WTC11 (cell line): Measurements from ENCODE around the gene SLC2A9. TPM values are rescaled to one million over a fixed set of nuclear protein-coding genes. Genes with fewer than 3 reads are reported as not detected.
A peak's percentile ranks its signal among the peaks of the same experiment; 100 is the strongest.

Experiments
- ATAC-seq: fragments of 200-7000 bp; cut with Tn5 transposase; 2 replicates; pipeline ENCODE4 v1.10.0; 2021; ENCODE audit warnings: mild to moderate bottlenecking, moderate library complexity
- CTCF ChIA-PET: fragments of 300-600 bp; sonication (Branson Sonifier 250); formaldehyde crosslinking; loops from one replicate; lab custom pipeline; 2021; ENCODE audit warnings: antibody characterized with exemption; lab: Charles Lee
- POLR2A ChIA-PET: fragments of 350-600 bp; sonication (Branson Sonifier 250); formaldehyde crosslinking; loops from one replicate; lab custom pipeline; 2021; ENCODE audit warnings: antibody characterized with exemption; lab: Charles Lee
- DNase-seq: peaks from one replicate; pipeline ENCODE4 v3.0.0; 2021; ENCODE audit warnings: low spot score
- H3K27ac Mint-ChIP-seq: 2 replicates; pipeline ENCODE4 v1.8.0; 2021; ENCODE audit warnings: mixed read lengths
- H3K27me3 Mint-ChIP-seq: 2 replicates; pipeline ENCODE4 v1.8.0; 2021; ENCODE audit warnings: low read depth, mild to moderate bottlenecking, moderate library complexity, mixed read lengths
- H3K36me3 Mint-ChIP-seq: 2 replicates; pipeline ENCODE4 v1.8.0; 2021; ENCODE audit warnings: mixed read lengths
- H3K4me1 Mint-ChIP-seq: 2 replicates; pipeline ENCODE4 v1.8.0; 2022; ENCODE audit warnings: mixed read lengths
- H3K4me3 Mint-ChIP-seq: 2 replicates; pipeline ENCODE4 v1.8.0; 2021; ENCODE audit warnings: mild to moderate bottlenecking, moderate library complexity, mixed read lengths
- H3K9me3 Mint-ChIP-seq: 2 replicates; pipeline ENCODE4 v1.8.0; 2021; ENCODE audit warnings: mixed read lengths
- ATF6 ChIP-seq: sonication (generic); formaldehyde crosslinking; IDR thresholded peaks from 2 replicates; pipeline ENCODE4 v1.8.1; 2023; ENCODE audit warnings: mild to moderate bottlenecking, missing genetic modification reagents
- CBFB ChIP-seq: sonication (generic); formaldehyde crosslinking; IDR thresholded peaks from 2 replicates; pipeline ENCODE4 v1.8.1; 2022; ENCODE audit warnings: mild to moderate bottlenecking, low read depth, missing genetic modification reagents
- CTCF ChIP-seq: fragments of 200-600 bp; IDR thresholded peaks from 2 replicates; pipeline ENCODE4 v1.8.0; 2022; ENCODE audit warnings: antibody characterized with exemption
- ETV6 ChIP-seq: sonication (generic); formaldehyde crosslinking; IDR thresholded peaks from 2 replicates; pipeline ENCODE4 v1.8.1; 2022; ENCODE audit warnings: mild to moderate bottlenecking, missing genetic modification reagents
- FOXK1 ChIP-seq: sonication (generic); formaldehyde crosslinking; IDR thresholded peaks from 2 replicates; pipeline ENCODE4 v1.8.0; 2022; ENCODE audit warnings: mild to moderate bottlenecking, moderate library complexity, missing genetic modification reagents
- GRHL2 ChIP-seq: fragments of 250-450 bp; sonication (Bioruptor Pico); IDR thresholded peaks from 2 replicates; pipeline ENCODE4 v1.8.0; 2022; ENCODE audit warnings: mild to moderate bottlenecking, moderate library complexity; ENCODE audit not compliant: insufficient replicate concordance, severe bottlenecking
- GTF2I ChIP-seq: fragments of 250-450 bp; sonication (Bioruptor Pico); conservative IDR thresholded peaks from 2 replicates; pipeline ENCODE4 v1.4.0; 2021; ENCODE audit warnings: mild to moderate bottlenecking
- MYBL2 ChIP-seq: sonication (generic); formaldehyde crosslinking; IDR thresholded peaks from 2 replicates; pipeline ENCODE4 v1.8.1; 2023; ENCODE audit warnings: mild to moderate bottlenecking, moderate library complexity, missing genetic modification reagents
- PRRX2 ChIP-seq: fragments of 250-450 bp; sonication (Bioruptor Pico); IDR thresholded peaks from 2 replicates; pipeline ENCODE4 v1.8.0; 2021; ENCODE audit warnings: mild to moderate bottlenecking
- SMAD3 ChIP-seq: sonication (generic); formaldehyde crosslinking; IDR thresholded peaks from 2 replicates; pipeline ENCODE4 v1.8.0; 2022; ENCODE audit warnings: missing genetic modification reagents, mild to moderate bottlenecking, borderline replicate concordance
- SMAD4 ChIP-seq: sonication (generic); formaldehyde crosslinking; IDR thresholded peaks from 2 replicates; pipeline ENCODE4 v1.8.0; 2022; ENCODE audit warnings: mild to moderate bottlenecking, missing genetic modification reagents
- SOX15 ChIP-seq: fragments of 250-450 bp; sonication (Bioruptor Pico); IDR thresholded peaks from 2 replicates; pipeline ENCODE4 v1.9.0; 2021; ENCODE audit warnings: mild to moderate bottlenecking
- STAT6 ChIP-seq: sonication (generic); formaldehyde crosslinking; conservative IDR thresholded peaks from 2 replicates; pipeline ENCODE4 v1.8.1; 2023; ENCODE audit warnings: mild to moderate bottlenecking, low read depth, missing genetic modification reagents, moderate library complexity
- TEAD4 ChIP-seq: sonication (generic); formaldehyde crosslinking; IDR thresholded peaks from 2 replicates; pipeline ENCODE4 v1.8.0; 2022; ENCODE audit warnings: mild to moderate bottlenecking, missing genetic modification reagents
- USF2 ChIP-seq: sonication (generic); formaldehyde crosslinking; IDR thresholded peaks from 2 replicates; pipeline ENCODE4 v1.8.1; 2023; ENCODE audit warnings: mild to moderate bottlenecking, missing genetic modification reagents, moderate library complexity
- ZBTB21 ChIP-seq: sonication (generic); formaldehyde crosslinking; IDR thresholded peaks from 2 replicates; pipeline ENCODE4 v1.8.1; 2023; ENCODE audit warnings: mild to moderate bottlenecking, missing genetic modification reagents, borderline replicate concordance
- ZNF121 ChIP-seq: sonication (generic); formaldehyde crosslinking; IDR thresholded peaks from 2 replicates; pipeline ENCODE4 v1.8.0; 2023; ENCODE audit warnings: missing genetic modification reagents
- ZNF138 ChIP-seq: sonication (generic); formaldehyde crosslinking; conservative IDR thresholded peaks from 2 replicates; pipeline ENCODE4 v1.8.1; 2022; ENCODE audit warnings: mild to moderate bottlenecking, moderate library complexity, missing genetic modification reagents
- ZNF219 ChIP-seq: sonication (generic); formaldehyde crosslinking; IDR thresholded peaks from 2 replicates; pipeline ENCODE4 v1.8.0; 2023; ENCODE audit warnings: missing genetic modification reagents, mild to moderate bottlenecking, borderline replicate concordance
- ZNF423 ChIP-seq: fragments of 250-450 bp; sonication (Bioruptor Pico); IDR thresholded peaks from 2 replicates; pipeline ENCODE4 v2.1.2; 2022; ENCODE audit warnings: mild to moderate bottlenecking, moderate library complexity
- ZNF671 ChIP-seq: fragments of 250-450 bp; sonication (Bioruptor Pico); IDR thresholded peaks from 2 replicates; pipeline ENCODE4 v1.8.0; 2021; ENCODE audit warnings: mild to moderate bottlenecking
- total RNA-seq: library from RNA; stranded (reverse); gene quantifications from 3 replicates; pipeline ENCODE4 v1.2.3, GENCODE V29; 2021

The SLC2A9 gene
- total RNA-seq, 1 experiment from 2014 or later = not detected

GRCh38 chr4:10016169-10016568, 5.1 kb downstream of the SLC2A9 start (continued):
- TF ChIP-seq GTF2I (CRISPR knock-in tag) = no peak
- no peak for TF ChIP-seq SOX15 (CRISPR knock-in tag)
- TF ChIP-seq ZNF138 (CRISPR knock-in tag) = no peak
- TF ChIP-seq PRRX2 (CRISPR knock-in tag) = no peak
- no peak for TF ChIP-seq ZNF219 (CRISPR knock-in tag)
- TF ChIP-seq ETV6 = no peak
- TF ChIP-seq, all 79 proteins: peak for 0

GRCh38 chr4:10015140-10015753, 6.0 kb downstream of the SLC2A9 start:
- Mint-ChIP-seq H3K27ac (no peak overlapping the region), H3K27me3 (peaks cover 16% of the 10 kb centered on the region)
- DNase-seq = peak; percentile 73

GRCh38 chr4:10013722-10014121, 7.6 kb downstream of the SLC2A9 start:
- Mint-ChIP-seq H3K36me3 (no peaks in the 10 kb centered on the region), H3K4me3 (no peak overlapping the region), H3K4me1 (peaks cover 6% of the 10 kb centered on the region), H3K9me3 (no peaks in the 10 kb centered on the region), H3K27ac (no peak overlapping the region), H3K27me3 (peaks cover 2% of the 10 kb centered on the region; the same call in 1 of the 2 replicates)
- TF ChIP-seq ZNF121 (CRISPR knock-in tag) = peak; percentile 57; the same call in 1 of the 2 replicates
- TF ChIP-seq ATF6 (CRISPR knock-in tag) = no peak
- TF ChIP-seq GRHL2 = no peak
- TF ChIP-seq ZBTB21 (CRISPR knock-in tag) = no peak
- TF ChIP-seq CTCF = peak; percentile 55
- no peak for TF ChIP-seq SMAD3 (CRISPR knock-in tag)
- ChIA-PET CTCF (interaction anchor here (0.8 to 5.7 kb wide), 28 partner anchors 11 to 322 kb away, joined by 3 to 118 read pairs (median 6); no protein-coding TSS in a partner anchor), POLR2A (no interaction called here)
- DNase-seq (peak; percentile 86), ATAC-seq (peak; percentile 79)

More at GRCh38 chr4:10015140-10015753, 6.0 kb downstream of the SLC2A9 start:
- POLR2A ChIA-PET = interaction anchor here (0.5 kb wide), 1 partner anchor 16 kb away, joined by 4 read pairs; no protein-coding TSS in a partner anchor
- Mint-ChIP-seq H3K36me3 (no peaks in the 10 kb centered on the region), H3K9me3 (no peaks in the 10 kb centered on the region), H3K4me3 (no peak overlapping the region), H3K4me1 (peaks cover 9% of the 10 kb centered on the region)
- CTCF ChIA-PET = interaction anchor here (0.5 to 5.7 kb wide), 43 partner anchors 8 to 481 kb away, joined by 3 to 118 read pairs (median 6); no protein-coding TSS in a partner anchor
- no peak for TF ChIP-seq SMAD4 (CRISPR knock-in tag)
- peak; percentile 19; the same call in 1 of the 2 replicates for TF ChIP-seq CTCF
- peak; percentile 36 for ATAC-seq

GRCh38 chr4:10011885-10012284, 9.4 kb downstream of the SLC2A9 start:
- ChIA-PET CTCF (no interaction called here), POLR2A (interaction anchor here (0.6 kb wide), 1 partner anchor 233 kb away, joined by 3 read pairs; no protein-coding TSS in a partner anchor)
- Mint-ChIP-seq H3K36me3 (no peaks in the 10 kb centered on the region), H3K27ac (no peak overlapping the region), H3K4me3 (no peak overlapping the region), H3K4me1 (peaks cover 9% of the 10 kb centered on the region), H3K27me3 (peaks cover 2% of the 10 kb centered on the region; the same call in 1 of the 2 replicates), H3K9me3 (no peaks in the 10 kb centered on the region)
- DNase-seq = no peak
- ATAC-seq = no peak
- TF ChIP-seq CBFB (CRISPR knock-in tag) = no peak
- TF ChIP-seq ZNF671 (CRISPR knock-in tag) = no peak
- TF ChIP-seq ETV6 = no peak
- no peak for TF ChIP-seq USF2 (CRISPR knock-in tag)
- no peak for TF ChIP-seq STAT6
- no peak for TF ChIP-seq ZNF423
- TF ChIP-seq TEAD4 = no peak
- no peak for TF ChIP-seq FOXK1 (CRISPR knock-in tag)
- no peak for TF ChIP-seq MYBL2
